Neuron (in vitro differentiated cells): ENCODE measurements around the gene SLC2A11.
"Not testable (repeated sequence)": the region's sequence is repeated elsewhere in the genome, so short reads cannot be mapped to it uniquely, and the experiment has no call there.

Source experiments
- H2AFZ ChIP-seq: one replicate; pipeline ENCODE4 v1.6.1; 2013; ENCODE audit warnings: low read depth, mild to moderate bottlenecking, inconsistent platforms, low read length, moderate library complexity
- H3K27me3 ChIP-seq: one replicate; pipeline ENCODE4 v1.6.1; 2013; ENCODE audit warnings: low read length; ENCODE audit not compliant: insufficient read depth
- H3K36me3 ChIP-seq: one replicate; pipeline ENCODE4 v1.6.1; 2013; ENCODE audit warnings: low read length; ENCODE audit not compliant: insufficient read depth
- H3K4me1 ChIP-seq: one replicate; pipeline ENCODE4 v1.6.1; 2013; ENCODE audit warnings: low read length; ENCODE audit not compliant: insufficient read depth
- H3K4me3 ChIP-seq: 2 replicates; pipeline ENCODE4 v1.5.1; 2013; ENCODE audit warnings: mild to moderate bottlenecking, low read length, moderate library complexity
- H3K9me3 ChIP-seq: one replicate; pipeline ENCODE4 v1.6.1; 2013; ENCODE audit warnings: low read length

The SLC2A11 gene

DNA sequence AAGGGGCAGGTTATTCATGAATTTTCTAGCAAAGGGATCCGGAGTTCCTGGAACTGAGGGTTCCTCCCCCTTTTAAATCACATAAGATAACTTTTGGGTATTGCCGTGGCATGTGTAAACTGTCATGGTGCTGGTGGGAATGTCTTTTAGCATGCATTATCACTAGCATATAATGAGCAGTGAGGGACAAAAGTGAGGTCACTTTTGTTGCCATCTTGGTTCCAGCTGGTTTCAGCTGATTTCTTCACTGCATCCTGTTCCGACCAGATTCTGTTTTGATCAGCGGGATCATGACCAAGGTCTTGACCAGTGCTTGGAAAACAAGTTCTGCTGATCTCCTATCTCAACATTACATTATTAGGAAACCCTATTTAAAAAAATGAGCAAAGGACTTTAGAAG lies 43.9 kb downstream of the SLC2A11 start:
- Histone ChIP-seq H2AFZ (no peak overlapping the region), H3K4me3 (no peak overlapping the region), H3K36me3 (peaks cover 4% of the 10 kb centered on the region), H3K4me1 (peaks cover 9% of the 10 kb centered on the region), H3K27me3 (no peaks in the 10 kb centered on the region), H3K9me3 (no peaks in the 10 kb centered on the region)

DNA sequence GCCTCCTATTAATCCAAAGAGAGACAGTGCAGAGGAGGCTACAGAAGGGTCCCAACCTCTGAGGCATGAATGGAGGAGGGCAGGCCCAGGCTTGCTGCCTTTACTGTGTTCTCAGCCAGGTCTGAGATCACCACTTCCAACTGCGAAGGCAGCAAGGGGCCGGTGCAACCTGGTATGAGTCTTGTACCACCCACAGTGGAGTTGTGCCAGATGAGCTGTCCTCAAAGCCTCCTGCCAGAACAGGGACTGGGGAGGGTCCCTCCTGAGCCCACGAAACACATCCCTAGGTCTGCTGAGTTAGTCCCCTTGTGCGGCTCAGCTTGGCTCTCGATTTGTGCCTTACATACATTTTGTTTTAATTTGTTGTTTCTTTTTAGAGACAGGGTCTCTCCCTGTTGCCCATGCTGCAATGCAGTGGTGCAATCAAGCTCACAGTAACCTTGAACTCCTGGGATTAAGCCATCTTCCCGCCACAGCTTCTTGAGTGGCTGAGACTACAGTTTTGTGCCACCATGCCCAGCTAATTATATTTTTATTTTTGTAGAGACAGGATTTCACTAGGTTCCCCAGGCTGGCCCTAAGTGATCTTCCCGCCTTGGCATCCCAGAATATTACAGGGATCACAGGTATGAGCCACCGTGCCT lies 45.8 kb downstream of the SLC2A11 start:
- H3K9me3 ChIP-seq: no peaks in the 10 kb centered on the region
- peaks cover 9% of the 10 kb centered on the region for H3K4me1 ChIP-seq
- no peaks in the 10 kb centered on the region for H3K36me3 ChIP-seq
- no peak overlapping the region for H3K4me3 ChIP-seq
- H3K27me3 ChIP-seq: no peaks in the 10 kb centered on the region
- no peak overlapping the region for H2AFZ ChIP-seq

DNA sequence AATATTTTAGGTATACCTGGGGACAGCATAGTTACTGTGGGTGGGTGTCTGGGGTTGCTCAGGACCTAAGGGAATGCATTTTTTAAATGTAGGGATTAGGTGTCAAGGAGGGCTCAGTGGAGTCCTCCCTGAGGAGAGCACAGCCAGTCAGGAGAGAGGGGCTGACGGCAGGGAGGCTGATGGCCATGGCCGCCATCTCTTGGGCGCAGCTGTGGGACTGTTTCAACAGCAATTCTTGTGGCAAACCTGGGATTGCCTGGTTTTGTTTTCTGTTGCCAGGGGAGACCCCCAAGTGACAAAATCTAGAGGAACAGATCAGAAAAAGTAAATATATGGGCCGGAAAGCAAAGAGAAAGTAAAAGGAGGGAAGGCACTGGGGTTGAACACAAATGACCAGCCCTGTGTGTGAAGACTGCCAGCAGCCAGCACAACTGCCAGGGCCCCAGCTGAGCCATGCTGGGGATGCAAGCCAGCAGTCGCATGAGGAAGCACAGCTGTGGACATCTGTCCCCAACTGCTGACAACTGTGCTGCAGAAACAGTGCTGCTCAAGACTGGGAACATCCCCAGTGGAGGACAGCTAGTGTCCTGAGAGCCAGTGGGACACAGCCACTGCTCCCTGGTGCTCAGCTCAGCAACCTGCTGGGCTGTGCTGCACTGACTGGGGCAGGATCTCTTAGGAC lies 47.0 kb downstream of the SLC2A11 start:
- H3K36me3 ChIP-seq: no peaks in the 10 kb centered on the region
- no peaks in the 10 kb centered on the region for H3K27me3 ChIP-seq
- H3K9me3 ChIP-seq: no peaks in the 10 kb centered on the region
- H2AFZ ChIP-seq: no peak overlapping the region
- H3K4me1 ChIP-seq: peaks cover 9% of the 10 kb centered on the region
- H3K4me3 ChIP-seq: no peak overlapping the region

- Histone ChIP-seq H3K36me3 (no peaks in the 10 kb centered on the region), H3K27me3 (no peaks in the 10 kb centered on the region), H3K4me3 (no peak overlapping the region), H3K9me3 (no peaks in the 10 kb centered on the region), H3K4me1 (peaks cover 2% of the 10 kb centered on the region), H2AFZ (no peak overlapping the region)
These were observed 49.0 kb downstream of the SLC2A11 start for GRCh38 chr22:23906641-23907040.

DNA sequence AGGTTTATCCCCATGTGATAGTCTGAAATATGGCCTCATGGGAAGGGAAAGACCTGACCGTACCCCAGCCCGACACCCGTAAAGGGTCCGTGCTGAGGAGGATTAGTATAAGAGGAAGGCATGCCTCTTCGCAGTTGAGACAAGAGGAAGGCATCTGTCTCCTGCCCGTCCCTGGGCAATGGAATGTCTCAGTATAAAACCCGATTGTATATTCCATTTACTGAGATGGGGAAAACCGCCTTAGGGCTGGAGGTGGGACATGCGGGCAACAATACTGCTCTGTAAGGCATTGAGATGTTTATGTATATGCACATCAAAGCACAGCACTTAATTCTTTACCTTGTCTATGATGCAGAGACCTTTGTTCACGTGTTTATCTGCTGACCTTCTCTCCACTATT lies 49.7 kb downstream of the SLC2A11 start:
- not testable (repeated sequence) for H3K27me3 ChIP-seq, H3K9me3 ChIP-seq, H2AFZ ChIP-seq, H3K4me3 ChIP-seq, H3K36me3 ChIP-seq, H3K4me1 ChIP-seq

DNA sequence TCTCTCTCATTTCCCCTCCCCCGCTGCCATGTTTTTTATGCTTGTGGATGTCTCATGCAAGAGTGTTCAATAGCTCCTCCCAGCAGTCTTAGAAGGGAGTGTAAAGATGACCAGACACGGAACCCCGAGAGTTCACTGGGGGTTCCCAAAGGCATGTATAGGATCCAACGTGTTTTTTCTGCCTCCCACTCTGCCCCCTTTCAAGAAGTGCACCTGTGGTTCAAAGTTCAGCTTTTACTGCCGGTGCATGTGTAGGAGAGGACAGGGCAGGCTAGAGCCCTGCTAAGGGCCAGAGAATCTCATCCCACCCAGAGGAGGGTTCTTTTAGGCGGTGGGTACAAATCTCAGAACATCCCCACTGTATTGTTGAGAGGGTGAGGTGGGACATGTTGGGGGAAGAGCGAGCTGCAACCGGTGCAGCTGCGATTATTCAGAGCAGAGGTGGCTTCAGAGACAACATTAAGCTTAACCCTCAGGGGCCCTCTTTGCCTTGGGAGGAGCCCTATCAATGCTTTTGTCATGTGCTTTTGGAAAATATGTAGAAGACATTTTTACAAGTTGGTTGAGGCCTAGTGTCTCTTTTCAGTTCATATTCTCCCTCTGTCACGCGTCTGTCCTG lies 51.0 kb downstream of the SLC2A11 start:
- Histone ChIP-seq H3K4me3 (no peak overlapping the region), H3K9me3 (no peaks in the 10 kb centered on the region), H3K36me3 (no peaks in the 10 kb centered on the region), H2AFZ (no peak overlapping the region), H3K4me1 (peaks cover 9% of the 10 kb centered on the region), H3K27me3 (no peaks in the 10 kb centered on the region)

DNA sequence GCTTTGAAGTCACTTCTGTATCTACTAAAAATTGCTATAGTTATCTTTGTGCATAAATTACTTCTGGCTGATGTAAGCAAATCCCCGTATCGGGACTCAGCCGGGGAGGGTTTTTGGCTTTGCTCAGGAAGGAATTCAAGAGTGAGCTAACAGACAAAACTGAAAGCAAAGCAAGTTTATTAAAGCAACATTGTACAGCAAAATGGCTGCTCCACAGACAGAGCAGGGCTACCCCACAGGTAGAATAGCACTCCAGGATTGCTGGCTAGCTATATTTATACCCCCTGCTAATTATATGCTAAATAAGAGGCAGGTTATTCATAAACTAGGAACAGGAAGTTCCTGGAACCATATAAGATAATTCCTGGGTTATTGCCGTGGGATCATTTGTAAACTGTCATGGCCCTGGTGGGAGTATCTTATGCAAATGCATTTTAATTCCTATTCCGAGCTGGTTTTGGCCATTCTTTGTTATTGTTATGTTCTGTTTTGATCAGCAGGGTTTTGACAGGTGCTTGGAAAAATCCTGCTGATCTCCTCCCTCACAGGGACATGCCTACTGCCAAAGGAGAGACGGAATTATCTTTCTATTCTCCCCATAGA lies 51.7 kb downstream of the SLC2A11 start:
- H3K36me3 ChIP-seq: no peaks in the 10 kb centered on the region
- H3K9me3 ChIP-seq: no peaks in the 10 kb centered on the region
- H3K4me1 ChIP-seq: peaks cover 9% of the 10 kb centered on the region
- no peak overlapping the region for H2AFZ ChIP-seq
- H3K4me3 ChIP-seq: no peak overlapping the region
- H3K27me3 ChIP-seq: no peaks in the 10 kb centered on the region

DNA sequence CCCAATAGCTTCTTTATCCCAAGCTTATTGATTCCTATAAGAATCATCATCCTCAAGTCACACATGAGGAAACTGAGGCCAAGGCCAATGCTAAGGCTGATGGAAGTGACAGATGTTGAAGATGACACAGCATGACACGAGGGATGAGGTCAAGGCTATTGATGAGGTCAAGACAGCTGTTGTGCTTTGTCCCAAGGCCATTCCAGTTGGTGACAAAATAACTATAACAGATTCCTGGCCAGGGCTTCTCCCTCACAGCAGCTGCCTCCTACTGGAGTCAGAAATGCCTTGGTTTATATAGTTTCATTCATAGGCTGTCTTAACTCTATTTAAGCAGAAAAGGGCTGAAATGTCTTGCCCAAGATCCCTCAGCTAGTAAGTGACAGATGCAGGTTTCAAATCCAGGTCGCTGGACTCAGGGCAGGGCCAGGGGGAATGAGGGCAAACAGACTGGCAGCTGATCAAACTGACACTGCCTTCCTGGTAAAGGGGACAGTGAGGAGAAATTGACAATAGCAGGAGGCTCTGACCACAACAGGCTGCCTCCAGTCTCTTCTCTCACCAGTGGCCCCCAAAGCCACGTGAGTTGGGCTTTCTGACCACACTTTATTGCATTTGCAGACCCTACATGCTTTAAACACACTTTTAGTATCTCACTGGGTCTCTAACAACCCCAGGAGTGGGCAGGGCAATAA lies 53.0 kb downstream of the SLC2A11 start:
- H3K9me3 ChIP-seq: no peaks in the 10 kb centered on the region
- peaks cover 9% of the 10 kb centered on the region for H3K4me1 ChIP-seq
- H3K27me3 ChIP-seq: no peaks in the 10 kb centered on the region
- no peak overlapping the region for H2AFZ ChIP-seq
- H3K4me3 ChIP-seq: no peak overlapping the region
- H3K36me3 ChIP-seq: no peaks in the 10 kb centered on the region

DNA sequence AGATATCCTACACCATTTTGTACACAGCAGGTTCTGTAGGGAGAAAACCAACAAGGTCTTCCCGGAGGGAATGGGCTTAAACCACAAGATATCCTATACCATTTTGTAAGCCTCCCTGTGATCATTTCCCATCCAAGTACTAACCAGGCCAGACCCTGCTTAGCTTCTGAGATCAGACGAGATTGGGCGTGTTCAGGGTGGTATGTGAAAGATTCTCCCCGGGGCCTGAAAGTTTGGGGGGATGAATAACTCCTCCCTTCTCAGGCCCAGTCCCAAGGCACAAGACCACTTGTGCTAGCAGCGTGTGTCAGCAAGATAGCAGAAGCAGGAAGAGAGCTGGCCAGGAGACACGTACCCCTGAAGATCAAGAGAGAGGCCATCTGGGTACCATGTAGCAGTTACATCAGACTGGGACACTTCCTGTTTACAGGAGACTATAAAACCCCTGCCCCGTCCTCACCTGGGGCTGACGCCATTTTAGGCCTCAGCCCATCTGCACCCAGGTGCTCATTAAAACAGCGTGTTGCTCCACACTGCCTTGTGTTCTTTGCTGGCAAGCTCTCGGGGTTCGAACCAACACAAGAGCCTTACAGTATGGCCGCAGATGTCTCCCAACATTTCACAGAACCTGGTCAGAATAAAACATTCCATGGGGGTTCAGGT lies 53.8 kb downstream of the SLC2A11 start:
- Histone ChIP-seq H3K27me3 (no peaks in the 10 kb centered on the region), H3K9me3 (no peaks in the 10 kb centered on the region), H2AFZ (no peak overlapping the region), H3K4me3 (no peak overlapping the region), H3K36me3 (no peaks in the 10 kb centered on the region), H3K4me1 (peaks cover 9% of the 10 kb centered on the region)

DNA sequence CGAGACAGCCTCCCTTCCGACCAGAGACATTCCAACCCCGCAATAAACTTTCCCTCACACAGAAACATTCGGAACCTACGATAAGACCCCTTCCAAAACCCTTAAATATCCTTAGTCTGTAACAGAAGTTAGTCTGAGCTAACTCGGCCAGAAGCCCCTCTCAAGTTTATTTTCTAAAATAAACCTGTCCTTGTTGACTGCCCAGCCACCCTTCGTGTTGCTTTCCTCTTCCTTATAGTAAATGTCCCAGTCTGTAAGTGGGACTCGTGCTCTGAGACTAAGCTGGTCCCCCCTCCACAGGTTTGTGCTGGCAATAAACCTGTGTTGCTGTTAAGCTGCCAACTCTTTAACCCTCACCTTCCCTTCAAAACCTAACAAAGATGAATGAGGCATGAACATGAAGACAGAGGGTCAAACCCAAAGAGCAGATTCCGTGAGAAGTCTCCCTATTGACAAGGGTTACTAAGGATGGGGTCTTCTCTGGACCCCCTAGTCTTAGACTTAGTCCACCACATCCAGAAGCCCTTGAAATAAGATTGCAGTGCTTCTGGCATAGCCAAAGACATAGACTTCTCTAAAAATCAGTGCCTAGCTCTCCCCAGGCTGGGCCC lies 54.7 kb downstream of the SLC2A11 start:
- Histone ChIP-seq H3K4me1 (peaks cover 9% of the 10 kb centered on the region), H3K36me3 (no peaks in the 10 kb centered on the region), H3K27me3 (no peaks in the 10 kb centered on the region), H2AFZ (no peak overlapping the region), H3K9me3 (no peaks in the 10 kb centered on the region), H3K4me3 (no peak overlapping the region)

DNA sequence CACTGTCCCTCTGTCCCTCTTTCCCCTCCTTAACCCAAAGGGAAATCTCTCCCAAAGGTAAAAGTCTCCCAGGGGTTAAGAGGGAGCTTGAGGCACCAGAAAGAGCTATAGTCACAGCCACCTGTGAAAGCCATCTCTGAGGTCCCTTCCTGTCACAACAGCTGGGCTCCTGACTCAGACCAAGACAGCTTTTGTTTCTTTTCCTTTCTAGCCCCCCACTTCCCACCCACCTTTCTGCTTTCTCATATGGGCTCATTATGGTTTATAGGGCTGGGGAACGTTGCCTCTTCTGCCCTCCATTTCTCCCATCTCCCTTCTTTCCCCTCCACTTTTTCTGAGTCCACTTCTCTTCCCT lies 55.6 kb downstream of the SLC2A11 start:
- Histone ChIP-seq H3K4me1 (peaks cover 9% of the 10 kb centered on the region), H3K9me3 (no peaks in the 10 kb centered on the region), H3K36me3 (peaks cover 1% of the 10 kb centered on the region), H2AFZ (no peak overlapping the region), H3K4me3 (peak overlapping the region; percentile 67), H3K27me3 (no peaks in the 10 kb centered on the region)

DNA sequence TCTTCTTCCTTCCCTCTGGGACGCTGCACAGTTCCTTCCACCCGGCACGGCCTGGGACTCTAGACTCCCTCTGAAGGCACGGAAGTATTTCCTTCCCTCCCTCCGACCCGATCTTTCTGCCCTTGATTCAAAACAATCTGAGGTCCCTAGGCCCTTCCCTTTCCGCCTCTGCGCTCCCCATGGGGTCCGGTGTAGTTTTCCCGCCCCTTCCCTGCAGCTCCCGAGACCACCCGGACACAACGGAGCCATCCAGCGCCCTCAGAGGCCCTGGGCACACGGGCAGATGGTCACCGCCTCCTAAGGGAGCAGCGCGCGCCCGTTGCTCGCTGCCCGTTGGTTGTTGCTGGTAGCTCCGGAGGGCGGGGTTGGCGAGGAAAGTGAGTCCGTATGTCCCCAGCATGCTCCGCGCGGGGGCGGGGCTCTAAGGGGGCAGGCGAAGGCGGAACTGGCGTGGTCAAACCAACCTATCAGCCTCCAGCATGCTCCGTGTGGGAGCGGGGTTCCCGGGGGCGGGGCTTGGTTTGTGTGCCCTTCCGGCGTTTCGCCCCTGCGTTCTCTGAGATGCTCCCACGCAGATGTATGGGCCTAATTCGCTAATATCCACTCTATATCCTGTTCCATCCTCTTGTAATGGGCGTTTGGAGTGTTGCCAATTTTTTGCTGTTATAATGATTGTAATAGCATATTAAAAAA lies 56.1 kb downstream of the SLC2A11 start:
- H3K4me1 ChIP-seq: peaks cover 9% of the 10 kb centered on the region
- no peaks in the 10 kb centered on the region for H3K27me3 ChIP-seq
- peaks cover 3% of the 10 kb centered on the region for H3K36me3 ChIP-seq
- H3K9me3 ChIP-seq: no peaks in the 10 kb centered on the region
- peak overlapping the region; percentile 67 for H3K4me3 ChIP-seq
- no peak overlapping the region for H2AFZ ChIP-seq
